Left ventricle myocardium inferior (tissue), 1 donor: Measurements from ENCODE around the gene HYOU1. TPM values are rescaled to one million over a fixed set of nuclear protein-coding genes. Genes with fewer than 3 reads are reported as not detected.

Experiments
- DNase-seq: peaks from one replicate; pipeline ENCODE4 v3.0.0-alpha.2; 2020
- H3K27ac ChIP-seq: fragments of 200-600 bp; replicated peaks from 2 replicates; pipeline ENCODE4 v1.8.0; 2021
- H3K27me3 ChIP-seq: fragments of 200-600 bp; 2 replicates; pipeline ENCODE4 v1.8.0; 2021; ENCODE audit warnings: low read depth
- H3K36me3 ChIP-seq: fragments of 200-600 bp; 2 replicates; pipeline ENCODE4 v1.8.0; 2021
- H3K4me1 ChIP-seq: fragments of 200-600 bp; 2 replicates; pipeline ENCODE4 v1.8.0; 2021
- H3K4me3 ChIP-seq: fragments of 200-600 bp; 2 replicates; pipeline ENCODE4 v1.8.0; 2021; ENCODE audit warnings: mild to moderate bottlenecking, moderate library complexity
- H3K9me3 ChIP-seq: fragments of 200-600 bp; replicated peaks from 2 replicates; pipeline ENCODE4 v1.8.0; 2021
- intact Hi-C: fragments of 100-400 bp; cut with micrococcal nuclease; formaldehyde crosslinking; loops from one replicate; pipeline ENCODE4 v1.11.0; 2022
- total RNA-seq: library from RNA; stranded (reverse); fragmentation: NEBNext Ultra II Directional; extraction: Animal tissue kit (Norgen Biotek cat#: 25700); gene quantifications from one replicate; pipeline ENCODE4 v1.2.1, GENCODE V29; 2021
- TF ChIP-seq, protein P1 (sequence below): fragments of 200-600 bp; IDR thresholded peaks from 2 replicates; pipeline ENCODE4 v1.8.0; 2021; ENCODE audit warnings: antibody characterized with exemption, mild to moderate bottlenecking, borderline replicate concordance
- donor health status: DM: no; HTN: yes; CAD: no; lungs with severe emphysema.

The HYOU1 gene
- total RNA-seq, 1 donor from 2014 or later = 71.8 TPM

DNA sequence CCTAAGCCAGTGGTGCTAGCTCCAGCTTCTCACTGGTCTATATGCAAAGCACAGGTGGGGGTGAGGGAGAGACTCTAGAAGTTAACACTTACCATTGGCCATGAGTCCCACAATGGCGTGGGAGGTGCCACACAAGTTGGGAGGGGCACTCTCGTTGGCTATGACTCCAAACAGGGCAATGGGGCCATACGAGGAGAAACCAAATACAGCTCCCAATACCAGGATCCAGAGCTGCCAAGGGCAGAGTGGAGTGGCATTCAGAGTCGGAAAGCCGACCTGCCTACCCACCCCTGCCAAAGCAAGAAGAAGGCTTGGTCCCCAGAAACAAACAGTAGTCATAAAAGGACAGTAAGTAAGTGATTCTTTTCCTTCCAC lies 31.9 kb downstream of the HYOU1 start:
- H3K9me3 ChIP-seq = no peaks in the 10 kb centered on the region
- TF ChIP-seq, protein P1, sequence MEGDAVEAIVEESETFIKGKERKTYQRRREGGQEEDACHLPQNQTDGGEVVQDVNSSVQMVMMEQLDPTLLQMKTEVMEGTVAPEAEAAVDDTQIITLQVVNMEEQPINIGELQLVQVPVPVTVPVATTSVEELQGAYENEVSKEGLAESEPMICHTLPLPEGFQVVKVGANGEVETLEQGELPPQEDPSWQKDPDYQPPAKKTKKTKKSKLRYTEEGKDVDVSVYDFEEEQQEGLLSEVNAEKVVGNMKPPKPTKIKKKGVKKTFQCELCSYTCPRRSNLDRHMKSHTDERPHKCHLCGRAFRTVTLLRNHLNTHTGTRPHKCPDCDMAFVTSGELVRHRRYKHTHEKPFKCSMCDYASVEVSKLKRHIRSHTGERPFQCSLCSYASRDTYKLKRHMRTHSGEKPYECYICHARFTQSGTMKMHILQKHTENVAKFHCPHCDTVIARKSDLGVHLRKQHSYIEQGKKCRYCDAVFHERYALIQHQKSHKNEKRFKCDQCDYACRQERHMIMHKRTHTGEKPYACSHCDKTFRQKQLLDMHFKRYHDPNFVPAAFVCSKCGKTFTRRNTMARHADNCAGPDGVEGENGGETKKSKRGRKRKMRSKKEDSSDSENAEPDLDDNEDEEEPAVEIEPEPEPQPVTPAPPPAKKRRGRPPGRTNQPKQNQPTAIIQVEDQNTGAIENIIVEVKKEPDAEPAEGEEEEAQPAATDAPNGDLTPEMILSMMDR = no peak
- peaks cover 59% of the 10 kb centered on the region for H3K36me3 ChIP-seq
- intact Hi-C loops = no loop called here
- H3K4me3 ChIP-seq = peak overlapping the region; percentile 8
- H3K27me3 ChIP-seq = no peaks in the 10 kb centered on the region
- peaks cover 48% of the 10 kb centered on the region for H3K4me1 ChIP-seq
- DNase-seq = no peak
- H3K27ac ChIP-seq = peak overlapping the region; percentile 59

DNA sequence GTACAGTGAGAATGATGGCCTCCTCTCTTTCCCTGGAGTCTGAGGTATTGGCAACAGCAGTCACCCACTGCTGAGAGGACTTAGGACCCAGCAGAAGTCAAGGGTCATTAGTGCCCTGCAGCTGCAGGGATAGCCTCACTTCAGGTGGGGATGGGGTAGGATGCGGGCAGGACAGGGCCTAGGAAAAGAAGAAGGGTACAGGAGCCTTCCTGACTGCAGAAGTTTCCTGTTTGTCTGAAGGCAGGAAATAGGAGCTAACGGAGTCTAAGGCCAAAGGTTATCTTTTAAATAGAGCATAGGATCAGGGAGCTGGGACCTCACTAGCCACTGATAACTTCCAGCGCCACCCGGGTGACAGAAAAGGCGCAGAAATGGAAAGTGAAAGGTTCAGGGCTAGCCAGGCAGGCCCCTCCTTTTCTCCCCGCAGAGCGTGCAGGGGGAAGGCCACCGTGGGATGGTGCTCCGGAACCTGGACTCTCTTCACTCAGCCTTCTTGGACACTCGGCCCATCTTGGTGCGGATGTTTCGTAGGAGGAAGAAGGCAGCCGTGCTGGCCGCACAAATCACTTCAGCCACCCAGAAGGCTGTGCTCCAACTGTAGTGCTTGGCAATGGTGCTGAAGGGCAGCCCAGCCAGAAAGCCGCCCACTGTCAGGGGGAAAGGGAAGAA lies 32.4 kb downstream of the HYOU1 start:
- Histone ChIP-seq H3K9me3 (no peaks in the 10 kb centered on the region), H3K27ac (peak overlapping the region; percentile 59), H3K4me1 (peaks cover 48% of the 10 kb centered on the region), H3K4me3 (peak overlapping the region; percentile 8), H3K27me3 (no peaks in the 10 kb centered on the region), H3K36me3 (peaks cover 59% of the 10 kb centered on the region)
- intact Hi-C loops = no loop called here
- TF ChIP-seq, protein P1 = no peak
- DNase-seq = no peak

GRCh38 chr11:119023741-119024140 lies 33.3 kb downstream of the HYOU1 start:
- Histone ChIP-seq H3K4me3 (no peak overlapping the region), H3K4me1 (peaks cover 48% of the 10 kb centered on the region), H3K9me3 (no peaks in the 10 kb centered on the region), H3K36me3 (peaks cover 59% of the 10 kb centered on the region), H3K27me3 (no peaks in the 10 kb centered on the region), H3K27ac (no peak overlapping the region)
- intact Hi-C loops = no loop called here
- no peak for DNase-seq
- TF ChIP-seq, protein P1 = no peak

GRCh38 chr11:119021631-119022030 lies 35.4 kb downstream of the HYOU1 start:
- peaks cover 62% of the 10 kb centered on the region for H3K4me1 ChIP-seq
- H3K27me3 ChIP-seq = no peaks in the 10 kb centered on the region
- H3K9me3 ChIP-seq = no peaks in the 10 kb centered on the region
- intact Hi-C loops = no loop called here
- no peak for DNase-seq
- no peak overlapping the region for H3K27ac ChIP-seq
- H3K36me3 ChIP-seq = peaks cover 52% of the 10 kb centered on the region
- TF ChIP-seq, protein P1 = no peak
- H3K4me3 ChIP-seq = no peak overlapping the region

GRCh38 chr11:119019996-119020395 lies 37.0 kb downstream of the HYOU1 start:
- Histone ChIP-seq H3K4me3 (peak overlapping the region; percentile 79), H3K27ac (no peak overlapping the region), H3K27me3 (no peaks in the 10 kb centered on the region), H3K4me1 (peaks cover 72% of the 10 kb centered on the region), H3K9me3 (no peaks in the 10 kb centered on the region), H3K36me3 (peaks cover 58% of the 10 kb centered on the region)
- intact Hi-C loops = no loop called here
- no peak for DNase-seq
- TF ChIP-seq, protein P1 = no peak
